ENCODE measurements around the gene AKR1B15.

- TF ChIP-seq EP300 (IDR thresholded peaks at IDR 0.05) (no peak), CTCF (IDR thresholded peaks at IDR 0.05) (no peak)
These were observed 39.9 kb upstream of the AKR1B15 start for GRCh38 chr7:134509010-134509409.
